ENCODE results near the gene GATA6. TPM values are rescaled to one million over a fixed set of nuclear protein-coding genes. Genes with fewer than 3 reads are reported as not detected.

GATA6 gene
- polyA plus RNA-seq, 1 of the 3 experiments (the other 2 are of a cell fraction) = not detected

DNA sequence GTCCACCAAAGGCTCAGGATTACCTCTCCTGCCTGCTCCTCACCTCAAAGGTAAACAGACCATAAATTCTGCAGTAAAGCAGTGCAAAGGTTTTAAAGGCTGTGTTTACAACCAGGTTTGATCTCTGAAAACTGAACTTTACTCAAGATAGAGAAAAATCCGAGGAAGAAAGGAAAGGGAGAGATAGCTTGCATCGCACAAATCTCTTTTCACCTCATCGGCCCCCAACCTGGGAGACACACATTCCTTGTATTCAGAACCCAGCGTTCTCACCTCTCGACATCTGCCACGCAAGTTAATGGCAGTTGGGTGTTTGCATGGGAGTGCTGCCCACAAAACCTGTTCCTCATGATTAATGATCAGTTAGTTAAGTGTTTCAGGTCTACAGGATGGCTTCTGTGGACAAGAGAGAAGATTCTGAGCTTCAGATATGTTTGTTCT, 72.6 kb downstream of the GATA6 start:
- no peak overlapping the region for H3K27ac ChIP-seq (ENCODE audit: low read depth in 2 of 2, low read length in 1 of 2)
- no peaks in the 10 kb centered on the region for H3K9me2 ChIP-seq
- no peaks in the 10 kb centered on the region for H3K79me2 ChIP-seq (ENCODE audit: insufficient read depth)
- no peaks in the 10 kb centered on the region for H3F3A ChIP-seq (replicated peaks; ENCODE audit: insufficient read depth)
- POLR2A ChIA-PET = no interaction called here
- no peak overlapping the region for H3K9ac ChIP-seq
- CTCF ChIA-PET = interaction anchor here (1.0 kb wide), 1 partner anchor 9 kb away, joined by 3 read pairs; no protein-coding TSS in a partner anchor
- no peaks in the 10 kb centered on the region for H3K9me3 ChIP-seq
- H3K4me1 ChIP-seq (ENCODE audit: control insufficient read depth in 1 of 2, insufficient read depth in 2 of 2, low read depth in 1 of 2, low read length in 1 of 2) = no peaks in the 10 kb centered on the region
- no peak overlapping the region for H2AFZ ChIP-seq (ENCODE audit: low read depth)
- no peak for TF ChIP-seq FOXM1 (IDR thresholded peaks at IDR 0.05; ENCODE audit: low read depth)
- TF ChIP-seq TAF1 (IDR thresholded peaks at IDR 0.05; ENCODE audit: borderline replicate concordance, low read depth, low read length) = no peak
- no peak for TF ChIP-seq FOXJ3 (CRISPR knock-in tag; IDR thresholded peaks at IDR 0.05)
- TF ChIP-seq JUND (IDR thresholded peaks at IDR 0.05) = no peak
- TF ChIP-seq CHD2 (IDR thresholded peaks at IDR 0.05; ENCODE audit: low read length, partially characterized antibody) = no peak
- TF ChIP-seq SIN3A (IDR thresholded peaks at IDR 0.05; ENCODE audit: borderline replicate concordance, low read depth, low read length) = no peak
- no peak for TF ChIP-seq SMC3 (IDR thresholded peaks at IDR 0.05; ENCODE audit: low read depth, low read length)
- TF ChIP-seq RCOR1 (IDR thresholded peaks at IDR 0.05; ENCODE audit: low read length) = no peak
- H3K27me3 ChIP-seq (ENCODE audit: insufficient read depth) = peaks cover 45% of the 10 kb centered on the region
- no peak overlapping the region for H3K4me3 ChIP-seq (ENCODE audit: low read depth in 2 of 2, low read length in 1 of 2)
- WGBS (ENCODE audit: low lambda C conversion rate) = 21% methylated on average over 6 of the region's 6 CpGs
- H3K36me3 ChIP-seq (replicated peaks in 1 of 2; ENCODE audit: control insufficient read depth in 1 of 2, insufficient read depth in 2 of 2, low read length in 1 of 2) = no peaks in the 10 kb centered on the region
- H4K20me1 ChIP-seq (ENCODE audit: insufficient read depth) = no peaks in the 10 kb centered on the region
- DNase-seq = no peak
- H3K4me2 ChIP-seq = no peak overlapping the region

DNA sequence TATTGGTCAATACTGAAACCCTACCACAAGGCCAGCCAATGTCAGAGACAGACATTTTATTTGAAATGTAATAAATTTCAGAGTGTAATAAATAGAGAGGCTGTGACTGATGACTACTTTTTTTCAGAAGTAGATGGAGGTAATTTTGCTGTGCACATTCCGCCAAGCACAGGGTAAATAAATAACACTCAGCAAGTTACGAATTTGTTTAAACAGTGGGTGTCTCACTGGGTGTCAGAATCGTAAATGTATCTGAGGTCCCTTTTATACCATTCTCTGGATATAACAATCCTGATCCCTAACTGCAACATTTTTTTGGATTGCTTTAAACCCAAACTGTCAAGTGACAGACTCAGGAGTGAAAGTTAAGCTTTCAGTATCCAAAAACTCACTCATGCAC, 74.1 kb downstream of the GATA6 start:
- DNase-seq = no peak
- CTCF ChIA-PET = interaction anchor here (0.6 kb wide), 1 partner anchor 38 kb away, joined by 3 read pairs; no protein-coding TSS in a partner anchor

DNA sequence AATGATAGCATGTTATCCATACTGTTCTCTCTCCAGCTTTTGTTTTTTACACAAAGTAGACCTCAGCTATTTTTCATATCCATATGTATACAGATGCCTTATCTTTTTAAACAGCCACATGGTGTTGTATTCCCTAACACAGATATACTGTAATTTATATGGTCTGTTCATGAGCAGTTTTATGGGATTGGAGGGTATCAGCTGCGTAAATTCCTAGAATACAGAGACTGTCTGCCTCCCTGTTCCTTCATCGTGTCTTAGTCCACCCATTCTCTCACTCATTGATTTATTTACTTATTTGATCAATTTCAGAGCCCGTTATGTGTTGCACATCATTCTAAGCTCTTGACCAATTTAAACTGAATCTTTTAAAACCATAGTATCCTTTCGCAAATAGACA, 80.6 kb downstream of the GATA6 start:
- 6% methylated on average over 4 of the region's 4 CpGs for WGBS (ENCODE audit: low lambda C conversion rate)
- H4K20me1 ChIP-seq (ENCODE audit: insufficient read depth) = no peaks in the 10 kb centered on the region
- no peak for DNase-seq
- H3K27ac ChIP-seq (ENCODE audit: low read depth in 2 of 2, low read length in 1 of 2) = no peak overlapping the region
- H3K9me3 ChIP-seq = no peaks in the 10 kb centered on the region
- H3K79me2 ChIP-seq (ENCODE audit: insufficient read depth) = no peaks in the 10 kb centered on the region
- H3K27me3 ChIP-seq (ENCODE audit: insufficient read depth) = peaks cover 68% of the 10 kb centered on the region
- no peaks in the 10 kb centered on the region for H3K4me1 ChIP-seq (ENCODE audit: control insufficient read depth in 1 of 2, insufficient read depth in 2 of 2, low read depth in 1 of 2, low read length in 1 of 2)
- H2AFZ ChIP-seq (ENCODE audit: low read depth) = no peak overlapping the region
- no peaks in the 10 kb centered on the region for H3K9me2 ChIP-seq
- H3K36me3 ChIP-seq (replicated peaks in 1 of 2; ENCODE audit: control insufficient read depth in 1 of 2, insufficient read depth in 2 of 2, low read length in 1 of 2) = no peaks in the 10 kb centered on the region
- CTCF ChIA-PET = interaction anchor here (1.2 kb wide), 1 partner anchor 8 kb away, joined by 3 read pairs; no protein-coding TSS in a partner anchor
- no peak overlapping the region for H3K4me3 ChIP-seq (ENCODE audit: low read depth in 2 of 2, low read length in 1 of 2)
- TF ChIP-seq, protein P1, sequence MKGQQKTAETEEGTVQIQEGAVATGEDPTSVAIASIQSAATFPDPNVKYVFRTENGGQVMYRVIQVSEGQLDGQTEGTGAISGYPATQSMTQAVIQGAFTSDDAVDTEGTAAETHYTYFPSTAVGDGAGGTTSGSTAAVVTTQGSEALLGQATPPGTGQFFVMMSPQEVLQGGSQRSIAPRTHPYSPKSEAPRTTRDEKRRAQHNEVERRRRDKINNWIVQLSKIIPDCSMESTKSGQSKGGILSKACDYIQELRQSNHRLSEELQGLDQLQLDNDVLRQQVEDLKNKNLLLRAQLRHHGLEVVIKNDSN (IDR thresholded peaks at IDR 0.05; ENCODE audit: borderline replicate concordance, low read depth) = no peak
- no peak for TF ChIP-seq TEAD4 (IDR thresholded peaks at IDR 0.05; ENCODE audit: borderline replicate concordance, insufficient read depth)
- TF ChIP-seq FOSL2 (IDR thresholded peaks at IDR 0.05; ENCODE audit: borderline replicate concordance, low read depth) = no peak
- no peak for TF ChIP-seq ELF1 (IDR thresholded peaks at IDR 0.05)
- TF ChIP-seq SMC3 (IDR thresholded peaks at IDR 0.05; ENCODE audit: low read depth, low read length) = no peak
- no peak for TF ChIP-seq YY1 (IDR thresholded peaks at IDR 0.05; ENCODE audit: low read depth)
- TF ChIP-seq, protein P2, sequence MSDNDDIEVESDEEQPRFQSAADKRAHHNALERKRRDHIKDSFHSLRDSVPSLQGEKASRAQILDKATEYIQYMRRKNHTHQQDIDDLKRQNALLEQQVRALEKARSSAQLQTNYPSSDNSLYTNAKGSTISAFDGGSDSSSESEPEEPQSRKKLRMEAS (IDR thresholded peaks at IDR 0.05; ENCODE audit: low read depth) = no peak
- no peak for TF ChIP-seq CHD2 (IDR thresholded peaks at IDR 0.05; ENCODE audit: low read length, partially characterized antibody)
- TF ChIP-seq MXI1 (IDR thresholded peaks at IDR 0.05; ENCODE audit: low read depth, low read length) = no peak
- TF ChIP-seq EP300 (IDR thresholded peaks at IDR 0.05; ENCODE audit: borderline replicate concordance in 1 of 2, low read depth in 1 of 2, low read length in 1 of 2) = no peak
- TF ChIP-seq GATA2 (CRISPR knock-in tag; IDR thresholded peaks at IDR 0.05) = no peak
- no peak for TF ChIP-seq TAF1 (IDR thresholded peaks at IDR 0.05; ENCODE audit: borderline replicate concordance, low read depth, low read length)
- TF ChIP-seq, protein P3, sequence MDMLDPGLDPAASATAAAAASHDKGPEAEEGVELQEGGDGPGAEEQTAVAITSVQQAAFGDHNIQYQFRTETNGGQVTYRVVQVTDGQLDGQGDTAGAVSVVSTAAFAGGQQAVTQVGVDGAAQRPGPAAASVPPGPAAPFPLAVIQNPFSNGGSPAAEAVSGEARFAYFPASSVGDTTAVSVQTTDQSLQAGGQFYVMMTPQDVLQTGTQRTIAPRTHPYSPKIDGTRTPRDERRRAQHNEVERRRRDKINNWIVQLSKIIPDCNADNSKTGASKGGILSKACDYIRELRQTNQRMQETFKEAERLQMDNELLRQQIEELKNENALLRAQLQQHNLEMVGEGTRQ (IDR thresholded peaks at IDR 0.05; ENCODE audit: borderline replicate concordance, low read depth, low read length) = no peak
- no peak for TF ChIP-seq SIN3A (IDR thresholded peaks at IDR 0.05; ENCODE audit: borderline replicate concordance, low read depth, low read length)
- TF ChIP-seq NRF1 (IDR thresholded peaks at IDR 0.05; ENCODE audit: low read depth, low read length) = no peak
- TF ChIP-seq, protein P4, sequence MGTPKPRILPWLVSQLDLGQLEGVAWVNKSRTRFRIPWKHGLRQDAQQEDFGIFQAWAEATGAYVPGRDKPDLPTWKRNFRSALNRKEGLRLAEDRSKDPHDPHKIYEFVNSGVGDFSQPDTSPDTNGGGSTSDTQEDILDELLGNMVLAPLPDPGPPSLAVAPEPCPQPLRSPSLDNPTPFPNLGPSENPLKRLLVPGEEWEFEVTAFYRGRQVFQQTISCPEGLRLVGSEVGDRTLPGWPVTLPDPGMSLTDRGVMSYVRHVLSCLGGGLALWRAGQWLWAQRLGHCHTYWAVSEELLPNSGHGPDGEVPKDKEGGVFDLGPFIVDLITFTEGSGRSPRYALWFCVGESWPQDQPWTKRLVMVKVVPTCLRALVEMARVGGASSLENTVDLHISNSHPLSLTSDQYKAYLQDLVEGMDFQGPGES (IDR thresholded peaks at IDR 0.05; ENCODE audit: low read depth, low read length) = no peak
- TF ChIP-seq TCF12 (IDR thresholded peaks at IDR 0.05) = no peak
- no peak overlapping the region for H3K9ac ChIP-seq
- no peaks in the 10 kb centered on the region for H3F3A ChIP-seq (replicated peaks; ENCODE audit: insufficient read depth)
- POLR2A ChIA-PET = no interaction called here
- no peak overlapping the region for H3K4me2 ChIP-seq

More for the DNA sequence above, 74.1 kb downstream of the GATA6 start:
- no peak overlapping the region for H3K27ac ChIP-seq (ENCODE audit: low read depth in 2 of 2, low read length in 1 of 2)
- 9% methylated on average over 3 of the region's 3 CpGs for WGBS (ENCODE audit: low lambda C conversion rate)
- H3K79me2 ChIP-seq (ENCODE audit: insufficient read depth) = no peaks in the 10 kb centered on the region
- H3K36me3 ChIP-seq (replicated peaks in 1 of 2; ENCODE audit: control insufficient read depth in 1 of 2, insufficient read depth in 2 of 2, low read length in 1 of 2) = no peaks in the 10 kb centered on the region
- no peak overlapping the region for H3K4me3 ChIP-seq (ENCODE audit: low read depth in 2 of 2, low read length in 1 of 2)
- no peaks in the 10 kb centered on the region for H4K20me1 ChIP-seq (ENCODE audit: insufficient read depth)
- TF ChIP-seq TAF1 (IDR thresholded peaks at IDR 0.05; ENCODE audit: borderline replicate concordance, low read depth, low read length) = no peak
- peaks cover 52% of the 10 kb centered on the region for H3K27me3 ChIP-seq (ENCODE audit: insufficient read depth)
- H3K9me3 ChIP-seq = no peaks in the 10 kb centered on the region
- H3K9me2 ChIP-seq = no peaks in the 10 kb centered on the region
- H3K4me1 ChIP-seq (ENCODE audit: control insufficient read depth in 1 of 2, insufficient read depth in 2 of 2, low read depth in 1 of 2, low read length in 1 of 2) = no peaks in the 10 kb centered on the region
- no peak overlapping the region for H2AFZ ChIP-seq (ENCODE audit: low read depth)
- no peaks in the 10 kb centered on the region for H3F3A ChIP-seq (replicated peaks; ENCODE audit: insufficient read depth)
- POLR2A ChIA-PET = no interaction called here
- H3K9ac ChIP-seq = no peak overlapping the region
- H3K4me2 ChIP-seq = no peak overlapping the region

Measured in SK-N-SH (cell line).